ENCODE data around the gene FIBCD1.

FIBCD1 gene

GRCh38 chr9:130888146-130888885 lies 50.7 kb downstream of the FIBCD1 start:
- TF ChIP-seq REST (IDR thresholded peaks at IDR 0.05; ENCODE audit: insufficient replicate concordance, low read depth) (no peak), CTCF (IDR thresholded peaks at IDR 0.05; ENCODE audit: insufficient read depth, low read length) (no peak), GABPA (IDR thresholded peaks at IDR 0.05; ENCODE audit: low read depth) (no peak), POLR2AphosphoS5 (IDR thresholded peaks at IDR 0.05; ENCODE audit: low read depth) (no peak), SPI1 (IDR thresholded peaks at IDR 0.05; ENCODE audit: borderline replicate concordance, low read depth) (no peak)
- Histone ChIP-seq H3K27ac (replicated peaks) (no peak overlapping the region), H3K27me3 (ENCODE audit: insufficient read depth, poor library complexity, severe bottlenecking) (no peaks in the 10 kb centered on the region), H3K4me3 (replicated peaks; ENCODE audit: insufficient read depth, low read length) (no peak overlapping the region)
- DNase-seq (ENCODE audit: low read depth in 1 of 2, low spot score in 1 of 2) = no peak

- Histone ChIP-seq H3K4me3 (replicated peaks; ENCODE audit: insufficient read depth, low read length) (no peak overlapping the region), H3K27me3 (ENCODE audit: insufficient read depth, poor library complexity, severe bottlenecking) (no peaks in the 10 kb centered on the region), H3K27ac (replicated peaks) (no peak overlapping the region)
- DNase-seq (ENCODE audit: low read depth in 1 of 2, low spot score in 1 of 2) = no peak
- TF ChIP-seq POLR2AphosphoS5 (IDR thresholded peaks at IDR 0.05; ENCODE audit: low read depth) = no peak
- no peak for TF ChIP-seq SPI1 (IDR thresholded peaks at IDR 0.05; ENCODE audit: borderline replicate concordance, low read depth)
- TF ChIP-seq GABPA (IDR thresholded peaks at IDR 0.05; ENCODE audit: low read depth) = no peak
- TF ChIP-seq REST (IDR thresholded peaks at IDR 0.05; ENCODE audit: insufficient replicate concordance, low read depth) = no peak
- no peak for TF ChIP-seq CTCF (IDR thresholded peaks at IDR 0.05; ENCODE audit: insufficient read depth, low read length)
These were observed 51.4 kb downstream of the FIBCD1 start for GRCh38 chr9:130887494-130888144.

- Histone ChIP-seq H3K27me3 (ENCODE audit: insufficient read depth, poor library complexity, severe bottlenecking) (no peaks in the 10 kb centered on the region), H3K4me3 (replicated peaks; ENCODE audit: insufficient read depth, low read length) (no peak overlapping the region), H3K27ac (replicated peaks) (no peak overlapping the region)
- TF ChIP-seq REST (IDR thresholded peaks at IDR 0.05; ENCODE audit: insufficient replicate concordance, low read depth) = no peak
- no peak for TF ChIP-seq CTCF (IDR thresholded peaks at IDR 0.05; ENCODE audit: insufficient read depth, low read length)
- TF ChIP-seq GABPA (IDR thresholded peaks at IDR 0.05; ENCODE audit: low read depth) = no peak
- no peak for TF ChIP-seq SPI1 (IDR thresholded peaks at IDR 0.05; ENCODE audit: borderline replicate concordance, low read depth)
- TF ChIP-seq POLR2AphosphoS5 (IDR thresholded peaks at IDR 0.05; ENCODE audit: low read depth) = no peak
- DNase-seq (ENCODE audit: low read depth in 1 of 2, low spot score in 1 of 2) = no peak
These were observed 52.1 kb downstream of the FIBCD1 start for GRCh38 chr9:130886981-130887380.
